DND-41 (cell line): Measurements from ENCODE around the gene ZFC3H1.

ENCODE experiments used
- ATAC-seq: fragments of 200-7000 bp; cut with Tn5 transposase; 3 replicates; pipeline ENCODE4 v1.9.1; 2021; ENCODE audit warnings: low read depth; ENCODE audit not compliant: insufficient read depth
- DNase-seq: peaks from one replicate; pipeline ENCODE4 v3.0.0-alpha.2; 2020
- H2AFZ ChIP-seq: 2 replicates; pipeline ENCODE4 v1.6.0; 2012; ENCODE audit warnings: low read depth, low read length
- H3K27ac ChIP-seq: 2 replicates; pipeline ENCODE4 v1.5.1; 2012; ENCODE audit warnings: low read length, inconsistent platforms
- H3K27me3 ChIP-seq: fragments of 200-600 bp; sonication (generic); 2 replicates; pipeline ENCODE4 v1.6.0; 2012; ENCODE audit warnings: low read length, mild to moderate bottlenecking, inconsistent platforms; ENCODE audit not compliant: insufficient read depth, poor library complexity
- H3K36me3 ChIP-seq: 2 replicates; pipeline ENCODE4 v1.5.1; 2012; ENCODE audit warnings: low read length, inconsistent platforms; ENCODE audit not compliant: insufficient read depth
- H3K4me1 ChIP-seq: 2 replicates; pipeline ENCODE4 v1.5.1; 2012; ENCODE audit warnings: mild to moderate bottlenecking, low read length; ENCODE audit not compliant: insufficient read depth
- H3K4me2 ChIP-seq: 2 replicates; pipeline ENCODE4 v1.6.0; 2012; ENCODE audit warnings: mild to moderate bottlenecking, moderate library complexity, low read length, inconsistent platforms; ENCODE audit not compliant: insufficient read depth
- H3K4me3 ChIP-seq, 2 experiments: fragments of 200-600 bp in 1 of 2; shearing (Covaris generic) in 1 of 2; 2 replicates each; pipeline ENCODE4 v1.5.1; 2012 to 2016; ENCODE audit warnings: inconsistent platforms in 2 of 2, low read length in 2 of 2, mild to moderate bottlenecking in 2 of 2, low read depth in 1 of 2, moderate library complexity in 1 of 2
- H3K79me2 ChIP-seq: 2 replicates; pipeline ENCODE4 v1.6.0; 2012; ENCODE audit warnings: low read length, inconsistent platforms; ENCODE audit not compliant: insufficient read depth
- H3K9ac ChIP-seq: 2 replicates; pipeline ENCODE4 v1.6.0; 2012; ENCODE audit warnings: low read depth, mild to moderate bottlenecking, inconsistent platforms, low read length, moderate library complexity
- H3K9me3 ChIP-seq: 2 replicates; pipeline ENCODE4 v1.5.1; 2012; ENCODE audit warnings: low read length, moderate library complexity, mild to moderate bottlenecking, inconsistent platforms; ENCODE audit not compliant: insufficient read depth, severe bottlenecking
- H4K20me1 ChIP-seq: 2 replicates; pipeline ENCODE4 v1.6.0; 2012; ENCODE audit warnings: low read length; ENCODE audit not compliant: insufficient read depth
- CTCF ChIP-seq: IDR thresholded peaks from 2 replicates; pipeline ENCODE4 v1.5.1; 2012; ENCODE audit warnings: borderline replicate concordance, low read length, moderate library complexity, mild to moderate bottlenecking; ENCODE audit not compliant: poor library complexity, severe bottlenecking; ENCODE audit errors: extremely low read depth
- EZH2 ChIP-seq: IDR thresholded peaks from 3 replicates; pipeline ENCODE4 v1.6.1; 2012; ENCODE audit warnings: borderline replicate concordance, low read depth, mild to moderate bottlenecking, moderate library complexity, low read length, inconsistent platforms; ENCODE audit not compliant: severe bottlenecking

The ZFC3H1 gene

GRCh38 chr12:71646512-71646911, 17.1 kb downstream of the ZFC3H1 start:
- Histone ChIP-seq H3K4me3 (no peak overlapping the region), H3K79me2 (peaks cover 25% of the 10 kb centered on the region), H3K9me3 (no peaks in the 10 kb centered on the region), H3K36me3 (peaks cover 87% of the 10 kb centered on the region), H3K4me1 (no peaks in the 10 kb centered on the region), H3K27ac (no peak overlapping the region), H4K20me1 (peaks cover 10% of the 10 kb centered on the region; the same call in 1 of the 2 replicates), H2AFZ (no peak overlapping the region), H3K9ac (no peak overlapping the region), H3K4me2 (no peak overlapping the region), H3K27me3 (no peaks in the 10 kb centered on the region)
- TF ChIP-seq EZH2 (no peak), CTCF (no peak)
- ATAC-seq (no peak), DNase-seq (no peak)

GRCh38 chr12:71645268-71645667, 18.4 kb downstream of the ZFC3H1 start:
- H2AFZ ChIP-seq, result no peak overlapping the region
- H3K79me2 ChIP-seq, result peaks cover 13% of the 10 kb centered on the region
- H3K27me3 ChIP-seq, result no peaks in the 10 kb centered on the region
- no peak for ATAC-seq
- H3K9ac ChIP-seq, result no peak overlapping the region
- peaks cover 90% of the 10 kb centered on the region for H3K36me3 ChIP-seq
- H3K27ac ChIP-seq, result no peak overlapping the region
- DNase-seq, result no peak
- H3K9me3 ChIP-seq, result no peaks in the 10 kb centered on the region
- no peak overlapping the region for H3K4me3 ChIP-seq
- H3K4me2 ChIP-seq, result no peak overlapping the region
- no peaks in the 10 kb centered on the region for H3K4me1 ChIP-seq
- no peak for TF ChIP-seq EZH2
- TF ChIP-seq CTCF, result no peak
- peaks cover 4% of the 10 kb centered on the region; the same call in 1 of the 2 replicates for H4K20me1 ChIP-seq

- H3K27ac ChIP-seq, result no peak overlapping the region
- ATAC-seq, result no peak
- no peak overlapping the region for H3K4me2 ChIP-seq
- H3K4me1 ChIP-seq, result no peaks in the 10 kb centered on the region
- no peak for DNase-seq
- H3K36me3 ChIP-seq, result peaks cover 86% of the 10 kb centered on the region
- TF ChIP-seq EZH2 (no peak), CTCF (no peak)
- no peaks in the 10 kb centered on the region; the same call in 1 of the 2 replicates for H3K79me2 ChIP-seq
- no peak overlapping the region for H3K4me3 ChIP-seq
- no peaks in the 10 kb centered on the region for H3K9me3 ChIP-seq
- peaks cover 3% of the 10 kb centered on the region; the same call in 1 of the 2 replicates for H4K20me1 ChIP-seq
- no peaks in the 10 kb centered on the region for H3K27me3 ChIP-seq
- H3K9ac ChIP-seq, result no peak overlapping the region
- no peak overlapping the region for H2AFZ ChIP-seq
These were observed 21.4 kb downstream of the ZFC3H1 start for GRCh38 chr12:71642264-71642663.

- peaks cover 3% of the 10 kb centered on the region; the same call in 1 of the 2 replicates for H4K20me1 ChIP-seq
- H3K4me2 ChIP-seq, result no peak overlapping the region
- no peak overlapping the region for H3K4me3 ChIP-seq
- no peak for ATAC-seq
- TF ChIP-seq EZH2 (no peak), CTCF (no peak)
- DNase-seq, result no peak
- H3K27me3 ChIP-seq, result no peaks in the 10 kb centered on the region
- H2AFZ ChIP-seq, result no peak overlapping the region
- no peak overlapping the region for H3K9ac ChIP-seq
- no peaks in the 10 kb centered on the region for H3K4me1 ChIP-seq
- no peaks in the 10 kb centered on the region for H3K9me3 ChIP-seq
- H3K36me3 ChIP-seq, result peaks cover 84% of the 10 kb centered on the region
- no peak overlapping the region for H3K27ac ChIP-seq
- H3K79me2 ChIP-seq, result no peaks in the 10 kb centered on the region; the same call in 1 of the 2 replicates
These were observed 22.3 kb downstream of the ZFC3H1 start for GRCh38 chr12:71641390-71641789.
